GM21381 (cell line): ENCODE data around the gene CTBP2.
"Not testable (repeated sequence)": the region's sequence is repeated elsewhere in the genome, so short reads cannot be mapped to it uniquely, and the experiment has no call there.

Experiments
- ATAC-seq: cut with Tn5 transposase; IDR thresholded peaks from one replicate; pipeline ENCODE4 v1.9.1; 2021; ENCODE audit warnings: mild to moderate bottlenecking, moderate library complexity; ENCODE audit not compliant: unreplicated experiment

The CTBP2 gene

GRCh38 chr10:125089469-125089868 lies 70.9 kb downstream of the CTBP2 start:
- ATAC-seq, result no peak

- ATAC-seq, result no peak
These were observed 72.5 kb downstream of the CTBP2 start for GRCh38 chr10:125087897-125088215.

- ATAC-seq, result no peak
These were observed 73.0 kb downstream of the CTBP2 start for GRCh38 chr10:125087191-125087896.

GRCh38 chr10:125086691-125087090 lies 73.7 kb downstream of the CTBP2 start:
- no peak for ATAC-seq

- ATAC-seq, result no peak
These were observed 74.9 kb downstream of the CTBP2 start for GRCh38 chr10:125085258-125086054.

- ATAC-seq, result no peak
These were observed 75.6 kb downstream of the CTBP2 start for GRCh38 chr10:125084614-125085257.

GRCh38 chr10:125084191-125084613 lies 76.2 kb downstream of the CTBP2 start:
- ATAC-seq, result no peak

GRCh38 chr10:125083576-125083920 lies 76.8 kb downstream of the CTBP2 start:
- no peak for ATAC-seq

- ATAC-seq, result no peak
These were observed 77.3 kb downstream of the CTBP2 start for GRCh38 chr10:125082881-125083575.

GRCh38 chr10:125082471-125082870 lies 77.9 kb downstream of the CTBP2 start:
- ATAC-seq, result not testable (repeated sequence)

GRCh38 chr10:125081931-125082330 lies 78.4 kb downstream of the CTBP2 start:
- ATAC-seq, result no peak

GRCh38 chr10:125080984-125081383 lies 79.4 kb downstream of the CTBP2 start:
- ATAC-seq, result no peak

GRCh38 chr10:125080296-125080695 lies 80.1 kb downstream of the CTBP2 start:
- no peak for ATAC-seq

GRCh38 chr10:125079091-125079600 lies 81.2 kb downstream of the CTBP2 start:
- ATAC-seq, result no peak

- ATAC-seq, result no peak
These were observed 83.3 kb downstream of the CTBP2 start for GRCh38 chr10:125076891-125077541.

- ATAC-seq, result no peak
These were observed 84.1 kb downstream of the CTBP2 start for GRCh38 chr10:125076121-125076825.

GRCh38 chr10:125073996-125074395 lies 86.4 kb downstream of the CTBP2 start:
- no peak for ATAC-seq

- ATAC-seq, result no peak
These were observed 87.6 kb downstream of the CTBP2 start for GRCh38 chr10:125072794-125073193.

GRCh38 chr10:125071008-125071407 lies 89.4 kb downstream of the CTBP2 start:
- ATAC-seq, result no peak

GRCh38 chr10:125068406-125068805 lies 92.0 kb downstream of the CTBP2 start:
- no peak for ATAC-seq
